K562 (cell line): ENCODE data around the gene CALM1. TPM values are rescaled to one million over a fixed set of nuclear protein-coding genes. Genes with fewer than 3 reads are reported as not detected.

ENCODE experiments used
- ATAC-seq: fragments of 200-7000 bp; cut with Tn5 transposase; 3 replicates; pipeline ENCODE4 v1.9.1; 2020; ENCODE audit warnings: moderate library complexity
- BruUV-seq: library from RNA; stranded (reverse); fragments of 400-500 nt; replicated peaks from 2 replicates; lab custom pipeline; 2021; lab: Mats Ljungman, UMichigan
- CTCF ChIA-PET: fragments of 300-600 bp; formaldehyde crosslinking; extraction: SDS; loops from one replicate; lab custom pipeline; 2021; ENCODE audit warnings: low intra/inter-chr PET ratio; lab: Yijun Ruan, JAX
- POLR2A ChIA-PET: fragments of 300-600, 350-650 bp; sonication (Branson Sonifier 250); formaldehyde crosslinking; extraction: SDS; loops from one replicate; lab custom pipeline; 2021; ENCODE audit warnings: antibody characterized with exemption, inconsistent platforms; lab: Yijun Ruan, JAX
- DNase-seq, 4 experiments: peaks; one replicate each; pipeline versions ENCODE4 v3.0.0 to v3.0.0-alpha.2; 2011 to 2018; ENCODE audit warnings: low spot score in 3 of 4, mixed read lengths in 3 of 4; ENCODE audit errors: extremely low read depth in 1 of 4
- FAIRE-seq: peaks from 2 replicates; lab custom pipeline; 2011; peaks lifted over from hg19 to GRCh38; lab: Jason Lieb, UNC
- H2AFZ ChIP-seq: 2 replicates; pipeline ENCODE4 v1.6.0; 2011; ENCODE audit warnings: low read depth, low read length, control low read depth, inconsistent platforms
- H3K27ac ChIP-seq: fragments of 200-600 bp; 3 replicates; pipeline ENCODE4 v1.8.0; 2011; ENCODE audit warnings: low read depth, mild to moderate bottlenecking, control low read depth, inconsistent platforms, low read length, moderate library complexity, mixed read lengths; ENCODE audit errors: extremely low read depth
- H3K27me3 ChIP-seq, 2 experiments: fragments of 300-600 bp in 1 of 2; 2 replicates in 1 of 2; 3 replicates in 1 of 2; pipeline versions ENCODE4 v1.6.0 to v1.8.0; 2011; ENCODE audit warnings: inconsistent platforms in 2 of 2, low read length in 2 of 2, mild to moderate bottlenecking in 1 of 2, mixed read lengths in 1 of 2, moderate library complexity in 1 of 2; ENCODE audit not compliant: control insufficient read depth in 2 of 2, insufficient read depth in 2 of 2
- H3K36me3 ChIP-seq: fragments of 300-600 bp; 3 replicates; pipeline ENCODE4 v1.8.0; 2011; ENCODE audit warnings: mild to moderate bottlenecking, low read length, inconsistent platforms; ENCODE audit not compliant: control insufficient read depth, insufficient read depth
- H3K4me1 ChIP-seq, 2 experiments: fragments of 200-600 bp in 1 of 2; replicated peaks in 1 of 2; 2 replicates in 1 of 2; 3 replicates in 1 of 2; pipeline versions ENCODE4 v1.5.1 to v1.8.0; 2011; ENCODE audit warnings: inconsistent platforms in 2 of 2, low read length in 2 of 2, mild to moderate bottlenecking in 1 of 2, mixed read lengths in 1 of 2, moderate library complexity in 1 of 2; ENCODE audit not compliant: control insufficient read depth in 2 of 2, insufficient read depth in 2 of 2
- H3K4me2 ChIP-seq: 2 replicates; pipeline ENCODE4 v1.6.1; 2011; ENCODE audit warnings: low read length, control low read depth, inconsistent platforms, mixed read lengths; ENCODE audit not compliant: insufficient read depth
- H3K4me3 ChIP-seq: fragments of 200-600 bp; sonication (generic), shearing (Covaris generic); 2 replicates; pipeline ENCODE4 v1.5.1; 2016; ENCODE audit warnings: control low read depth, inconsistent platforms
- H3K79me2 ChIP-seq: fragments of 200-600 bp; 3 replicates; pipeline ENCODE4 v1.8.0; 2011; ENCODE audit warnings: low read length, inconsistent platforms; ENCODE audit not compliant: control insufficient read depth, insufficient read depth
- H3K9ac ChIP-seq, 2 experiments: 2 replicates each; pipeline versions ENCODE4 v1.6.0 to v1.6.1; 2011; ENCODE audit warnings: low read depth in 2 of 2, low read length in 2 of 2, control low read depth in 1 of 2, inconsistent platforms in 1 of 2, mild to moderate bottlenecking in 1 of 2, mixed read lengths in 1 of 2; ENCODE audit not compliant: insufficient read depth in 1 of 2
- H3K9me1 ChIP-seq: one replicate; pipeline ENCODE4 v1.6.0; 2011; ENCODE audit warnings: inconsistent platforms, mild to moderate bottlenecking, low read length, moderate library complexity; ENCODE audit not compliant: control insufficient read depth, insufficient read depth
- H3K9me3 ChIP-seq: replicated peaks from 2 replicates; pipeline ENCODE4 v1.5.1; 2011; ENCODE audit warnings: low read depth, low read length, inconsistent platforms; ENCODE audit not compliant: control insufficient read depth, insufficient read depth
- H4K20me1 ChIP-seq: replicated peaks from 2 replicates; pipeline ENCODE4 v1.6.1; 2011; ENCODE audit warnings: low read length, inconsistent platforms, mixed read lengths; ENCODE audit not compliant: control insufficient read depth, insufficient read depth
- HES1 ChIP-seq: fragments of 450-650 bp; IDR thresholded peaks from 2 replicates; pipeline ENCODE4 v1.6.1; 2016; ENCODE audit warnings: low read depth, mild to moderate bottlenecking, moderate library complexity
- IRF2 ChIP-seq: sonication (generic); formaldehyde crosslinking; IDR thresholded peaks from 2 replicates; pipeline ENCODE4 v1.8.1; 2022; ENCODE audit warnings: mild to moderate bottlenecking, missing genetic modification reagents
- LARP7 ChIP-seq: fragments of 450-650 bp; IDR thresholded peaks from 2 replicates; pipeline ENCODE4 v1.6.1; 2016
- SMAD1 ChIP-seq: fragments of 150-350 bp; IDR thresholded peaks from 2 replicates; pipeline ENCODE4 v1.6.1; 2014; ENCODE audit warnings: low read length, low read depth; ENCODE audit not compliant: partially characterized antibody
- SMAD4 ChIP-seq: fragments of 250-450 bp; sonication (Bioruptor Pico); conservative IDR thresholded peaks from 2 replicates; pipeline ENCODE4 v1.8.0; 2021; ENCODE audit warnings: inconsistent platforms, mild to moderate bottlenecking, moderate library complexity
- STAT6 ChIP-seq: sonication (generic); formaldehyde crosslinking; IDR thresholded peaks from 2 replicates; pipeline ENCODE4 v1.8.1; 2023; ENCODE audit warnings: mild to moderate bottlenecking, missing genetic modification reagents
- ZBTB11 ChIP-seq, 3 experiments: fragments of 200-800 bp in 1 of 3; fragments of 250-450 bp in 1 of 3; fragments of 450-650 bp in 1 of 3; sonication (Bioruptor Pico) in 1 of 3; sonication (Bioruptor generic) in 1 of 3; formaldehyde crosslinking in 1 of 3; IDR thresholded peaks; 2 replicates each; pipeline versions ENCODE4 v1.6.1 to v1.8.0; 2016 to 2022; ENCODE audit warnings: mild to moderate bottlenecking in 2 of 3, missing genetic modification characterization in 2 of 3, missing compliant biosample characterization in 1 of 3, moderate library complexity in 1 of 3
- ZKSCAN3 ChIP-seq: fragments of 250-450 bp; sonication (Bioruptor Pico); IDR thresholded peaks from 2 replicates; pipeline ENCODE4 v1.4.0; 2020
- ZNF197 ChIP-seq: fragments of 200-800 bp; sonication (Bioruptor generic); IDR thresholded peaks from 2 replicates; pipeline ENCODE4 v1.6.1; 2016; ENCODE audit warnings: low read depth, missing genetic modification characterization, missing compliant biosample characterization
- ZNF277 ChIP-seq: fragments of 250-450 bp; sonication (Bioruptor Pico); IDR thresholded peaks from 2 replicates; pipeline ENCODE4 v1.8.0; 2022; ENCODE audit warnings: inconsistent platforms, mild to moderate bottlenecking, moderate library complexity, borderline replicate concordance
- ZNF316 ChIP-seq: fragments of 450-650 bp; IDR thresholded peaks from 2 replicates; pipeline ENCODE4 v1.6.1; 2016
- ZNF431 ChIP-seq: sonication (generic); formaldehyde crosslinking; IDR thresholded peaks from 2 replicates; pipeline ENCODE4 v1.8.0; 2022; ENCODE audit warnings: mild to moderate bottlenecking, missing genetic modification reagents
- ZNF785 ChIP-seq: fragments of 250-450 bp; sonication (Bioruptor Pico); IDR thresholded peaks from 2 replicates; pipeline ENCODE4 v1.4.0; 2020; ENCODE audit warnings: mild to moderate bottlenecking
- WGBS: fragments of 100-300 bp; shearing (Covaris generic); methylation state at CpG from one replicate; pipeline ENCODE4 v1.1.6; 2016; ENCODE audit warnings: low coverage, mixed read lengths; ENCODE audit not compliant: insufficient coverage; ENCODE audit errors: missing lambda C conversion rate; 5-methylcytosine and 5-hydroxymethylcytosine counted together
- in situ Hi-C: fragments of 300-500 bp; cut with MboI; formaldehyde crosslinking; loops from 4 replicates; pipeline ENCODE4 v1.15.0; 2018; ENCODE audit warnings: inconsistent platforms, mixed read lengths
- intact Hi-C: fragments of 100-400 bp; cut with micrococcal nuclease; formaldehyde crosslinking; loops from 2 replicates; pipeline ENCODE4 v1.14.2; 2022
- polyA plus RNA-seq, 8 experiments: library from polyadenylated mRNA; depleted of rRNA in 4 of 8; stranded (reverse) in 5 of 8; unstranded in 3 of 8; fragments of >200 nt; fragmentation: Nextera tagmentation in 2 of 8; fragmentation: Illumina TruSeq in 1 of 8; extraction: Ambion mirVana in 2 of 8; extraction: Trizol in 1 of 8; gene quantifications; 2 replicates each; pipeline versions ENCODE4 v1.2.1 to v1.2.3, GENCODE V29; 2011 to 2014; ENCODE audit warnings: inconsistent platforms in 1 of 8, missing spikeins in 1 of 8
- total RNA-seq, 7 experiments: library from RNA; depleted of rRNA in 6 of 7; stranded (reverse); fragments of >200 nt in 6 of 7; fragmentation: Illumina TruSeq in 2 of 7; extraction: Trizol in 2 of 7; gene quantifications; 2 replicates each; pipeline versions ENCODE4 v1.2.1 to v1.2.3, GENCODE V29; 2011 to 2021; ENCODE audit warnings: low replicate concordance in 1 of 7
- TF ChIP-seq, protein P1 (sequence below): sonication (generic); formaldehyde crosslinking; IDR thresholded peaks from 2 replicates; pipeline ENCODE4 v1.9.0; 2022; ENCODE audit warnings: mild to moderate bottlenecking, missing genetic modification reagents

The CALM1 gene
- total and polyA plus RNA-seq, 9 of the 15 experiments (the other 6 are each of a cell fraction or from before 2014, with no cell fraction given): 48.0 to 269 (median 158) TPM

DNA sequence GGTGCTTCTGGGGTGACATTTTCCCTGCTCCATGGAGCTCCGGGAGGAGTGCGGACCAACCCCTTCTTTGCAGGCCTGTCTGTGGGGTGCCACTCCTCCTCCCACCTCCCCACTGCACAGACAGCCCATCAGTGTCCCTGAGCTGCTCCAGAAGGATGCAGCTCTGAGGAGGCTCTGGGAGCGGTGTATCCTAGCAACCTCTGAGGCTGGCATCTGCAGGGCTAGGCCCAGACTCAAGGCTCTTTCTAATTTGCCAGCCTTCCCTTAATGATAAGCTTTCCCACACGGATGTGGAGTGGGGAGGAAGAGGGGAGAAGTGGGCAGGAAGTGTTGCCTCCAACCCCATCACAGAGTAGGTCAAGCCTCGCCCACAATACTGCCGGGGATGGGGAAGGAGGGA is 59.7 kb downstream of the CALM1 start (continued):
- TF ChIP-seq STAT6 (CRISPR knock-in tag): no peak
- TF ChIP-seq ZNF785 (CRISPR knock-in tag): no peak
- no peak for TF ChIP-seq ZNF277
- no peak for TF ChIP-seq SMAD1

GRCh38 chr14:90457186-90457585 is 60.4 kb downstream of the CALM1 start:
- Histone ChIP-seq H3K9me3 (no peaks in the 10 kb centered on the region), H3K9ac (no peak overlapping the region), H3K79me2 (no peaks in the 10 kb centered on the region), H3K27me3 (peaks cover 3 to 28% of the 10 kb centered on the region in 2 experiments; a peak in 4 of 5 replicates), H3K4me3 (no peak overlapping the region), H3K36me3 (no peaks in the 10 kb centered on the region), H2AFZ (no peak overlapping the region), H3K4me1 (peaks cover 0 to 15% of the 10 kb centered on the region in 2 experiments; a peak in 2 of 5 replicates), H3K9me1 (no peaks in the 10 kb centered on the region), H4K20me1 (no peaks in the 10 kb centered on the region), H3K27ac (no peak overlapping the region), H3K4me2 (no peak overlapping the region)
- intact Hi-C loops (no loop called here), in situ Hi-C loops (no loop called here)
- DNase-seq (no peak), ATAC-seq (no peak), FAIRE-seq (no peak)
- POLR2A ChIA-PET: no interaction called here
- BruUV-seq: no TSS peak
- CTCF ChIA-PET: no interaction called here
- 4% methylated on average over 4 of the region's 4 CpGs for WGBS
- TF ChIP-seq IRF2 (CRISPR knock-in tag) (no peak), ZNF197 (CRISPR knock-in tag) (no peak), SMAD4 (CRISPR knock-in tag) (no peak), LARP7 (no peak), ZBTB11 (CRISPR knock-in tag; IDR thresholded peaks at IDR 0.05) (no peak), ZNF316 (no peak), HES1 (no peak), ZNF431 (no peak), ZKSCAN3 (no peak)
- TF ChIP-seq, protein P1, sequence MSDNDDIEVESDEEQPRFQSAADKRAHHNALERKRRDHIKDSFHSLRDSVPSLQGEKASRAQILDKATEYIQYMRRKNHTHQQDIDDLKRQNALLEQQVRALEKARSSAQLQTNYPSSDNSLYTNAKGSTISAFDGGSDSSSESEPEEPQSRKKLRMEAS (CRISPR knock-in tag): no peak
